NCI-H524 (cell line): Measurements from ENCODE around the gene TMEM95.

Source experiments
- DNase-seq, 2 experiments: peaks; one replicate each; lab custom pipeline; 2025; lab: John Stamatoyannopoulos, UW

TMEM95 gene

DNA sequence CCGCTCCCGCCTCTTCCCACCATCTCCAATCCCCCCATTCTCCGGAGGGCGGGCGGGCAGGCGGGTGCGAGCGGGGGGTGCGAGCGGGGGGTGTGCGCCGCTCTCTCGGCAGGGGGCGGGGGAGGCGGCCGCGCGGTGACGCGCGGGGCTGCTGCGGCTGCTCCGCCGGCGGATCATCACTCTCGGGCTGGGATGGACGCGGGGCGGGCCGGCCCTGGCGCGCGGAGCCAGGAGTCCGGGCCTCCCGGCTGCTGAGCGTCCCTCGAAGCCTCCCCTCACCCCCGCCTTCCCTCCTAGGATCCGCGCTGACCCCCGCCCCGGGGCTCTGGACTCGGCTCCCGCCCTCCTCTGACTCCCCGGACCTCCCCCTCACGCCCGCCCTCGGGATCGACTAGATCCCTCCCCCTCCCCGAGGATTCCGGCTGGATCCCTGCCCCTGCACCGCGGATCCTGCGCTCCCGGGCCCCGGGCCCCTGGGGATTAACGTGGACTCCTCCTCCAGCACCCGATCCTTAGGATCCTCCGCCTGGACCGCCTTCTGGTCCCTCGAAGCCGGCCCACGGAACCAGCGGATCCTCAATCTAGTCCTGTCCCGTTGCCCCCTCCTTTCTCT, 49.9 kb downstream of the TMEM95 start:
- peak in 1 of 2 experiments; percentile 5 for DNase-seq

DNA sequence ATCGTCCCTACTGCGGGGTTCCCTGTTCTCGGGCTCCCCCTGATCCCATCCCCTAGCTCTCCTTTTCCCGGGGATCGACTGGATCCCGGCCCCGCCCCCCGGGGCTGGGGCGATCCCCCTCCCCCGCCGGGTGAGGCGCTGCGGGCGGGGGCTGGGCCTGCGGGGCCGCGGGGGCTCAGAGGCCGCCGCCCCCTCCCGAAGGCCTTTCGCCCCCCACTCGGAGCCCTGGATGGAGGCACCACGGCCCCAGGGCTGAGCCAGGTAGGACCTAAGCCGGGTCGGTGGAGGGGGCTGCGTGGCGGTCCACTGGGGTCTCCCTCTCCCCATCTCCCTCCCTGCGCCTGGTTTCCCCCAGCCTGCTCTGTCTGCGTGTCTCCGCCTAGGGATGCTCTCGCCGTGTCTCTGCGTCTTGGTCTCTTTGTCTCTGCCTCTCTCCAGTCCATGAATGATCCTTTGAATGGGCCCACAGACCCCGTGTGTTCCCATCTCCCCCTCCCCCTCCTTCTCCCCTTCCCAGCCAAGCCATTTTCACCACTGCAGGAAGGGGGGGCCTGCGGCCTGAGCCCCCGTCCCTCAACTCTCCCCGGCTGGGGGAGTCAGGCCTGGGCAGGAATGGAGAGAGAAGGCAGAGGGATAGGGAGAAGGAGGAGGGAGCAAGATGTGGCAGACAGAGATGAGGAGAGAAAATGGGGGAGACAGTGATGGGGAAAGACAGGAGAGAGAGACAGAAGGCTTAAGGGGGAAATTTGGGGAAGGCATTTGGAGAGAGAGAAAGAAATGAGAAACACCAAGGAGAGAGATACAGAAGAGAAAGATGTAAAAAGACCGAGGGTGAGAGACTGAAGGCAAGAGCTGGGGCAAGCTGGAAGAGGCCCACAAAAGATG, 50.6 kb downstream of the TMEM95 start:
- DNase-seq: no peak

DNA sequence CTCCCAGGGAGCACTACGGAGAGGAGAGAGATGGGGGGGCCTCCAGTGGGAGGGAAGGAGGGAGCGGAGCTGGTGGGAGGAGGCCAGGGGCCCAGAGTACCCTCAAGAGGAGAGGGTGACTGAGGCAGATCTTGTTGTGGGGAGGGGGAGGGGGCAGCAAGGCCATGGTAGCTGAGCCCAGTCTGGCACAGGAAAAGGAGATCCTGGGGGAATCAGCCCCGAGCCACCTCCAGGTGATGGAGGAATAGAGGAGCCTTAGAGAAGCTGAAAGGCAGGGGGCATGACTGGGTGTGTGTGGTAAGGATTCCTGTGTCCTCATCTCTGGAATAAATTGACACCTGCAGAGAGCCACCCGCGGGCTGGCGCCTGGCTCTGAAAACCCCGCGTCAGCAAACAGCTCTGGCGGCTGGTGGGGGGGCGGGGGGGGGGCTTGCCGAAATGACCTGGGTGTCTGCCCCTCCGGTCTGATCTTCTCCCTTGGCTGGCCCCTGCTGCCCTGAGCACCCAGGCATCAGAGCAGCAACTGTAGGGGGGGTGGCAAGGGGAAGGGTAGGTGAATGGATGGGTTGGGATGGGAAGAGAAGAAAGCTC, 51.4 kb downstream of the TMEM95 start:
- no peak for DNase-seq
